GM18502 (cell line): Measurements from ENCODE around the gene ANKRD12.

Experiments
- ATAC-seq: cut with Tn5 transposase; IDR thresholded peaks from one replicate; pipeline ENCODE4 v1.9.1; 2021; ENCODE audit warnings: mild to moderate bottlenecking; ENCODE audit not compliant: unreplicated experiment, poor library complexity

The ANKRD12 gene

DNA sequence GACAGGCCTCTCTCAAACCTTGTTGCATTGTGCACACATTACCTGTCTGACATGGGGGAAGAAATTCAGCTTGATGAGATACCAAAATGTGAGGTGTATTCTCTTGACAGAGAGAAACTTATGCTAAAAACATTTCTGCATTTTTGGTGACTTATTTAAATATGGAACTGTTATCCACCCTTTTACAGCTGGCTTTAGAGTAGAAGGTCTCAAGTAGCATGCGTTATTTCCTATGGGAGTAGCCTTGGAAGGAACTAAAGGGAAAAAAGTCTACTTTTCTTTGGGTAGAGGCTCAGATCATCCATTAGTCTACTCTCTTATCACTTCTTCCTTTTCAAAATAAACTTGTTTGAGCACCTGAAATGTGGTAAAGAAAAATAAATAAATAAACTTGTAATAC is 141.4 kb downstream of the ANKRD12 start:
- ATAC-seq: no peak

- ATAC-seq: no peak
Observed at GRCh38 chr18:9280849-9281248, 144.3 kb downstream of the ANKRD12 start.

GRCh38 chr18:9281780-9282179 is 145.2 kb downstream of the ANKRD12 start:
- ATAC-seq: no peak

DNA sequence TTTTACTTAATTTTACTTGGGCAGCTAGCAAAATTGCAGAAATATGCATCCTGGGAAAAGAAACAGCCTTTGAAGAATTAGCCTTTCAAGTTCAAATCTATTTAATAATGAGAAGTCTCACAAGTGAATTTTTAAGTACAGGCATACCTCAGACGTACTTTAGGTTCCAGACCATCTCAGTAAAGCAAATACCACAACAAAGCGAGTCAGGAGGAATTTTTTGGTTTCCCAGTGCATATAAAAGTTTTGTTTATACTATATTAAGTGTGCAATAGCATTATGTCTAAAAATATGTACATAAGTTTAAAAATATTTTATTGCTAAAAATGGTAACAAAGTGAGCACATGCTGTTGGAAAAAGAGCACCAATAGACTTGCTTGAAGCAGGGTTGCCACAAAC is 147.2 kb downstream of the ANKRD12 start:
- no peak for ATAC-seq

DNA sequence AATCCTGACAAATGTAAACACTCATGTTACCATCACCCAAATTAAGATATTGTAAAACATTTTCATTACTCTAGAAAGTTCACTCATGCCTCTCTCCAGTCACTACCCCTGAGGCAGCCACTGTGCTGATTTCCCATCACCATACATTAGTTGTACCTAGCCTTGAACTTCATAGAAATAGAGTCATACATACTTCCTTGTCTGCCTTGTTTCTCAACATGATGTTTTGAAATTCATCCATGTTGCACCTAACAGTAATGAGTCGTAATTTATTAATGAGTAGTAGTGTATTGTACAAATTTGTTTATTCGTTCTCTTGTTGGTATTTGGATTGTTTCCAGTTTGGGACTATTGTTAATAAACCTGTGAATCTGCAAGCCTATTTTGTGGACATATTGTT is 149.0 kb downstream of the ANKRD12 start:
- no peak for ATAC-seq

- no peak for ATAC-seq
Observed at GRCh38 chr18:9287036-9287435, 150.5 kb downstream of the ANKRD12 start.

DNA sequence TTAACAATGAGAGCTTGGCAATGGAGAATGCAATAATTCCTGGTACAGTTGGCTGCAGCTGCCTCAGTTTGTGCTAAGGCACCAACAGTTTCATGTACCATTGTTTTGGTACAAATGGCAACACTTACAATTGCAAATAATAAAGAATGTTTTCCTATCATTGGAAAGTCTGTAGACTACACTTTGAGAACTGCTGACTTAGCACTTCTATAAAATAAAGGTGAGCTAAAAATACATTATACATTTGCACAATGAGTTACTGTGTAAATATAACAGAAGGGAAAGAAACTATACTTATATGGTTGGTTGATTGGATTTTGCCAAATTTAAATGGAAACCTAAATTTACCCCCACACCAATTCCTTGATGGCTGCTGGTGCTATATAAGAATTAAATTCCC is 153.1 kb downstream of the ANKRD12 start:
- no peak for ATAC-seq

- ATAC-seq: no peak
Observed at GRCh38 chr18:9290156-9290555, 153.6 kb downstream of the ANKRD12 start.

GRCh38 chr18:9292047-9292446 is 155.5 kb downstream of the ANKRD12 start:
- ATAC-seq: no peak

DNA sequence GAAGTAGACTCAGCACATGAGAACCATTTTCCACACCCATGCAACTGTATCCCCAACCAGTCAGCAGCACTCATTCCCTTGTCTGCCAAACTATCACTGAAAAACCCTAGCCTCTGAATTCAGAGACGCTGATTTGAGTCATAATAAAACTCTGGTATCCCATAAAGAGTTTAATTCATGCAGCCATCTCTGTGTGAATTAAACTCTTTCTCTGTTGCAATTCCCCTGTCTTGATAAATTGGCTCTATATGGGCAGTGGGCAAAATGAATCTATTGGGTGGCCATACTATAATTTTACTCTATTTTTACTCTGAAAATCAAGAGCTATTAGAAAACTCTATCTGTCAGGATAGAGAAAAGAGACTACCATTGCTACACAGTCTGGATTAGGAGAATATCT is 157.4 kb downstream of the ANKRD12 start:
- ATAC-seq: no peak

- ATAC-seq: no peak
Observed at GRCh38 chr18:9296233-9297006, 159.8 kb downstream of the ANKRD12 start.

- ATAC-seq: no peak
Observed at GRCh38 chr18:9297007-9297393, 160.4 kb downstream of the ANKRD12 start.

DNA sequence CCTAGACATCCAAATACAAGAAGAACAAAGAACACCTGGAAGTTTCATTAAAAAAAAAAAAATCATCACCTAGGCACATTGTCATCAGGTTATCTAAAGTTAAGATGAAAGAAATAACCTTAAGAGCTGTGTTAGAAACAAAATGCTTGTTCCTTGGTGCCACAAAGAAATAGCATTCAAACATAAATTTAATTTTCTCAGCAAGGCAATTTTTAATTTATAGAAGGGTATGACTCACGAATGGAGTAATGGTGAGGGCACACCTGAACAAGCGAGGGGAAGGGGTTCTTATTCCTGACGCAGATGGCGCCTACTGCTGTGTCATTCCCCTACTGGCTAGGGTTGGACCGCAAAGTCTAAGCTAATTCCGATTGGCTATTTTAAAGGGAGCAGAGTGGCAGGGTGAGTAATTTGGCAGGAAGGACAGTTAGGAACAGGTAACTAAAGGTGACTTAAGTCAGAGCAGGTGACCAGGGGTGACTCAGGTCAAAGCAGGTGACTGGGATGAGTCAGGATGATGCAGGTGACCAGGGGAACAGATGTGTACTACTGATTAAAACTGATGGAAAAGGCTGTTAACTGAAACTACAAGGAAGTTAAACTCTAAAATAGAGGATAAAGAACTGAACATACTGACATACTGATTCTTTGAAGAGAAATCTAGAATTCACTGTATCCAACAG is 167.9 kb downstream of the ANKRD12 start:
- no peak for ATAC-seq

DNA sequence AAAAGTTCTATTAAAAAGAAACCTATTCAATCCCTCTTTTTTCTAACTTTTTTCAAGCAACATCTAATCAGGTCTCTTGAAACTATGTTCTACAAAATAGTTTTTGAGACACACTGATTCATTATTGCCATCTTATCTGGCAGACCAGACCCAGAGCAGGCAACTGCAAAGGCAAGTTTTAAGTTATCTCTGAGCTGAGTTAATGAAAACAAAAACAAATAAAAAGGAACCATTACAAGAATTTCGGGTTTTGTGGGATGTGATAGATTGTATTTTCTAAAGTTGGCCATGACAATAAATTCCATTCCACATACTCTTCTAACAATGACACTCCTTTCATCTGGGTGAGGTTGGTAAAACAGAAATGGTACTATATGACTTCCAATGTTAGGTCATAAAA is 182.8 kb downstream of the ANKRD12 start:
- ATAC-seq: no peak

DNA sequence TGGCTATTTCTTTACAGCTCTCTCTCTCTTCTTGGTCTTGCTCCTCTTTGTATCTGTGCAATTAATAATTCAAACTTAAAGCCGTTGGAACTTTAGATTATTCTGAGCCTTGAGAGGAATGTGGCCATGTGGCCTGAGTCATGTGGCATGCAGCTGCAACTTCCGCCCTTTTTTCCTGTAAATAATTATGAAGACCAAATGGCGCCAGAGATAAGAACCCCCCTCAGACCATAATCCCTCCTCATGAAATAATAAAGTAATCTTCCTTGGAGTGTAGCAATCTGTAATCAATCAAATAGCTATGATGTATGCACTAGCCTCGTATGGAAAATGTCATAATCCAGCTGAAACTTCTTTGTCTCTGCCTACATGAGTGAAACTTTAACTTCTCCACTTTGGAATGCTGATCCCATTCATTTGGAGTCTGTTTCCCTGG is 184.5 kb downstream of the ANKRD12 start:
- no peak for ATAC-seq

GRCh38 chr18:9321736-9322135 is 185.2 kb downstream of the ANKRD12 start:
- no peak for ATAC-seq

DNA sequence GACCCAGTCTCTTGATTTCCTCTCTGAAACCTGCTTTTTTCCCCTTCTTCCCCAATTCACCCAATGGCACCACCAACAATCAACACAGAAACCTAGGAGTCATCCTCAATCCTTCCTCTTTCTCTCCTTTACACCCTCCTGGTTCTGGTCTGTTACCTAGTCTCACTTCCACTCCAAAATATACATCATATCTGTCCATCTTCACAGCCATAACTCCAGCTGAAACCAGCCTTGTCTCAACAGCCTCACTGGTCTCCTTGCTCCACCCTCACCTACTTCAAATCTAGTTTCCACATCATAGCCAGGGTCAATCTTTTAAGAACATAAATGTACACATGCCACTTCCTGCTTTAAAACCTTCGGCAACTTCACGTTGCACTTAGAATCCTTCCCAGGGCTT is 186.2 kb downstream of the ANKRD12 start:
- ATAC-seq: no peak

GRCh38 chr18:9323750-9324445 is 187.3 kb downstream of the ANKRD12 start:
- no peak for ATAC-seq

- ATAC-seq: no peak
Observed at GRCh38 chr18:9325716-9326115, 189.1 kb downstream of the ANKRD12 start.

DNA sequence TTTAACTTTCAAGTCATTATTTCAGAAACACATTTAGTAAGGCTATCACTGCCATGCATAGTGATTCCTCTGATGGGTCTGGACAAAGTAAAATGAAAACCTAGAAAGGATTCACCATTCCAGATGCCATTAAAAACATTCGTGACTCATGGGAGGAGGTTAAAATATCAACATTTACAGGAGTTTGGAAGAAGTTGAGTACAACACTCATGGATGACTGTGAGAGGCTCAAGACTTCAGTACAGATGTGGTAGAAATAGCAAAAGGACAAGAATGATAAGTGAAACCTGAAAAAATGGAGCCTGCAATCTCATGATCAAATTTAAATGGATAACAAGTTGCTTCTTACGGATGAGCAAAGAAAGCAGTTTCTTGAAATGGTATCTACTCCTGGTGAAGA is 192.2 kb downstream of the ANKRD12 start:
- ATAC-seq: no peak

DNA sequence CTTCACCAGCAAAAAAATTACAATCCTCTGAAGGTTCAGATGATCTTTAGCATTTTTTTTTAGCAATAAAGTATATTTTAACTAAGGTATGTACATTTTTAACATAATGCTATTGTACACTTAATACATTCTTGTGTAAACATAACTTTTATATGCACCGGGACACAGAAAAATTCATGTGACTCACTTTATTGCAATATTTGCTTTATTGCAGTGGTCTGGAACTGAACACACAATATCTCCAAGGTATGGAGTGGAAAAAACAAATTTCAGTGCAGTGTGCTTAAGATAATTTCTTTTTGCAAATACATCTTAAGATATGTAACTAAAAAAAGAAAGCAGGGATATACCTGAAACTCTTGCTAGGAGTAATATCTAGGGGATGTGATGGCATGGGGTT is 192.9 kb downstream of the ANKRD12 start:
- ATAC-seq: no peak
